Endothelial cell of umbilical vein (primary cell): ENCODE data around the gene HSPB6. TPM values are rescaled to one million over a fixed set of nuclear protein-coding genes. Genes with fewer than 3 reads are reported as not detected.

Experiments
- BruUV-seq: library from RNA; stranded (reverse); fragments of 400-500 nt; replicated peaks from 2 replicates; lab custom pipeline; 2021; lab: Mats Ljungman, UMichigan
- CTCF ChIA-PET: fragments of 300-600, 350-600 bp; sonication (Branson Sonifier 250); formaldehyde crosslinking; loops from one replicate; lab custom pipeline; 2021; ENCODE audit warnings: antibody characterized with exemption, inconsistent platforms; lab: Charles Lee
- POLR2A ChIA-PET: fragments of 300-600, 350-600 bp; sonication (Branson Sonifier 250); formaldehyde crosslinking; loops from one replicate; lab custom pipeline; 2021; ENCODE audit warnings: antibody characterized with exemption, inconsistent platforms; lab: Charles Lee
- DNase-seq: peaks from one replicate; pipeline ENCODE4 v3.0.0-alpha.2; 2011; ENCODE audit warnings: low read depth, low spot score
- FAIRE-seq: peaks from 2 replicates; lab custom pipeline; 2011; peaks lifted over from hg19 to GRCh38; lab: Jason Lieb, UNC
- H2AFZ ChIP-seq: 2 replicates; pipeline ENCODE4 v1.6.0; 2012; ENCODE audit warnings: low read depth, low read length, control low read depth, inconsistent platforms
- H3K27ac ChIP-seq: 2 replicates; pipeline ENCODE4 v1.5.1; 2011; ENCODE audit warnings: low read depth, mild to moderate bottlenecking, control low read depth, low read length, moderate library complexity; ENCODE audit not compliant: insufficient read depth
- H3K27me3 ChIP-seq, 2 experiments: 2 replicates each; pipeline versions ENCODE4 v1.6.0 to v1.6.1; 2011; ENCODE audit warnings: low read length in 2 of 2, mixed read lengths in 1 of 2; ENCODE audit not compliant: control insufficient read depth in 2 of 2, insufficient read depth in 2 of 2
- H3K36me3 ChIP-seq, 2 experiments: 2 replicates in 1 of 2; 3 replicates in 1 of 2; pipeline ENCODE4 v1.5.1; 2011; ENCODE audit warnings: low read length in 2 of 2, mild to moderate bottlenecking in 1 of 2, moderate library complexity in 1 of 2; ENCODE audit not compliant: control insufficient read depth in 2 of 2, insufficient read depth in 2 of 2; ENCODE audit errors: extremely low read depth in 1 of 2
- H3K4me1 ChIP-seq: 3 replicates; pipeline ENCODE4 v1.5.1; 2011; ENCODE audit warnings: mild to moderate bottlenecking, low read length; ENCODE audit not compliant: control insufficient read depth, insufficient read depth; ENCODE audit errors: extremely low read depth
- H3K4me2 ChIP-seq: 2 replicates; pipeline ENCODE4 v1.6.1; 2011; ENCODE audit warnings: low read length, control low read depth, mixed read lengths; ENCODE audit not compliant: insufficient read depth
- H3K4me3 ChIP-seq, 3 experiments: fragments of 200-600 bp in 1 of 3; sonication (generic), shearing (Covaris generic) in 1 of 3; replicated peaks in 1 of 3; 2 replicates each; pipeline ENCODE4 v1.5.1; 2011 to 2016; ENCODE audit warnings: control low read depth in 3 of 3, low read length in 3 of 3, mild to moderate bottlenecking in 2 of 3, inconsistent platforms in 1 of 3, low read depth in 1 of 3, moderate library complexity in 1 of 3; ENCODE audit not compliant: insufficient read depth in 1 of 3
- H3K79me2 ChIP-seq: 2 replicates; pipeline ENCODE4 v1.6.0; 2012; ENCODE audit warnings: low read length, inconsistent platforms; ENCODE audit not compliant: control insufficient read depth, insufficient read depth
- H3K9ac ChIP-seq: replicated peaks from 2 replicates; pipeline ENCODE3; 2011; ENCODE audit warnings: low read length, control low read depth; ENCODE audit not compliant: insufficient read depth; ENCODE audit errors: extremely low read depth
- H3K9me1 ChIP-seq: replicated peaks from 3 replicates; pipeline ENCODE4 v1.6.0; 2011; ENCODE audit warnings: mild to moderate bottlenecking, low read length; ENCODE audit not compliant: control insufficient read depth, insufficient read depth; ENCODE audit errors: extremely low read depth
- H3K9me3 ChIP-seq: replicated peaks from 2 replicates; pipeline ENCODE4 v1.5.1; 2012; ENCODE audit warnings: low read length, inconsistent platforms; ENCODE audit not compliant: control insufficient read depth, insufficient read depth
- H4K20me1 ChIP-seq: replicated peaks from 2 replicates; pipeline ENCODE3; 2011; ENCODE audit warnings: mild to moderate bottlenecking, low read length; ENCODE audit not compliant: control insufficient read depth, insufficient read depth; ENCODE audit errors: extremely low read depth
- EZH2 ChIP-seq: IDR thresholded peaks from 2 replicates; pipeline ENCODE4 v1.6.1; 2012; ENCODE audit warnings: borderline replicate concordance, low read depth, mild to moderate bottlenecking, moderate library complexity, low read length, inconsistent platforms; ENCODE audit not compliant: severe bottlenecking
- FOS ChIP-seq: IDR thresholded peaks from 2 replicates; pipeline ENCODE4 v1.6.1; 2011; ENCODE audit warnings: mild to moderate bottlenecking, low read length, moderate library complexity, borderline replicate concordance; ENCODE audit not compliant: insufficient read depth
- GATA2 ChIP-seq: IDR thresholded peaks from 2 replicates; pipeline ENCODE4 v1.7.0; 2011; ENCODE audit warnings: low read depth, mild to moderate bottlenecking, moderate library complexity, mixed read lengths, low read length; ENCODE audit not compliant: insufficient read length, insufficient read depth
- JUN ChIP-seq: IDR thresholded peaks from 2 replicates; pipeline ENCODE4 v1.6.1; 2011; ENCODE audit warnings: borderline replicate concordance, low read depth; ENCODE audit not compliant: insufficient read length, insufficient read depth
- MYC ChIP-seq: IDR thresholded peaks from one replicate; pipeline ENCODE4 v1.6.1; 2011; ENCODE audit warnings: mild to moderate bottlenecking, low read depth, low read length
- POLR2A ChIP-seq: IDR thresholded peaks from 2 replicates; pipeline ENCODE4 v1.6.1; 2012; ENCODE audit warnings: low read depth, mild to moderate bottlenecking, control low read depth, low read length
- POLR2AphosphoS5 ChIP-seq: IDR thresholded peaks from 2 replicates; pipeline ENCODE4 v1.6.1; 2012; ENCODE audit warnings: low read depth, mild to moderate bottlenecking, control low read depth, low read length, moderate library complexity; ENCODE audit not compliant: insufficient read depth
- dilution Hi-C: fragments of 300-500 bp; cut with MboI; formaldehyde crosslinking; loops from one replicate; pipeline ENCODE4 v1.15.0; 2019; ENCODE audit warnings: low sequenced_read_pairs; ENCODE audit not compliant: extremely low pct_ligation_motif_present
- intact Hi-C: fragments of 100-400 bp; cut with micrococcal nuclease; formaldehyde crosslinking; loops from one replicate; pipeline ENCODE4 v1.10.0; 2022
- polyA plus RNA-seq, 4 experiments: library from polyadenylated mRNA; depleted of rRNA in 3 of 4; stranded (reverse) in 3 of 4; unstranded in 1 of 4; fragments of >200 nt; gene quantifications; 2 replicates each; pipeline versions ENCODE4 v1.2.1 to v1.2.3, GENCODE V29; 2011 to 2012; ENCODE audit warnings: missing spikeins in 1 of 4
- total RNA-seq: library from RNA; stranded (reverse); gene quantifications from 2 replicates; pipeline ENCODE4 v1.2.3, GENCODE V29; 2021
- TF ChIP-seq, protein P1 (sequence below): IDR thresholded peaks from 2 replicates; pipeline ENCODE4 v1.6.1; 2011; ENCODE audit not compliant: insufficient read depth, insufficient read length
- TF ChIP-seq, protein P2 (sequence below), 2 donors: IDR thresholded peaks; 1 replicate in 1 of 2; 2 replicates in 1 of 2; pipeline ENCODE4 v1.5.1; 2011; ENCODE audit warnings: low read length in 2 of 2, mild to moderate bottlenecking in 2 of 2, moderate library complexity in 2 of 2, control low read depth in 1 of 2, inconsistent platforms in 1 of 2, low read depth in 1 of 2; ENCODE audit not compliant: insufficient read depth in 1 of 2; ENCODE audit errors: extremely low read depth in 1 of 2

The HSPB6 gene
- total and polyA plus RNA-seq, 2 donors (not counting 3 experiments of a cell fraction or from before 2014, with no cell fraction given), result 3.4 to 6.2 TPM

DNA sequence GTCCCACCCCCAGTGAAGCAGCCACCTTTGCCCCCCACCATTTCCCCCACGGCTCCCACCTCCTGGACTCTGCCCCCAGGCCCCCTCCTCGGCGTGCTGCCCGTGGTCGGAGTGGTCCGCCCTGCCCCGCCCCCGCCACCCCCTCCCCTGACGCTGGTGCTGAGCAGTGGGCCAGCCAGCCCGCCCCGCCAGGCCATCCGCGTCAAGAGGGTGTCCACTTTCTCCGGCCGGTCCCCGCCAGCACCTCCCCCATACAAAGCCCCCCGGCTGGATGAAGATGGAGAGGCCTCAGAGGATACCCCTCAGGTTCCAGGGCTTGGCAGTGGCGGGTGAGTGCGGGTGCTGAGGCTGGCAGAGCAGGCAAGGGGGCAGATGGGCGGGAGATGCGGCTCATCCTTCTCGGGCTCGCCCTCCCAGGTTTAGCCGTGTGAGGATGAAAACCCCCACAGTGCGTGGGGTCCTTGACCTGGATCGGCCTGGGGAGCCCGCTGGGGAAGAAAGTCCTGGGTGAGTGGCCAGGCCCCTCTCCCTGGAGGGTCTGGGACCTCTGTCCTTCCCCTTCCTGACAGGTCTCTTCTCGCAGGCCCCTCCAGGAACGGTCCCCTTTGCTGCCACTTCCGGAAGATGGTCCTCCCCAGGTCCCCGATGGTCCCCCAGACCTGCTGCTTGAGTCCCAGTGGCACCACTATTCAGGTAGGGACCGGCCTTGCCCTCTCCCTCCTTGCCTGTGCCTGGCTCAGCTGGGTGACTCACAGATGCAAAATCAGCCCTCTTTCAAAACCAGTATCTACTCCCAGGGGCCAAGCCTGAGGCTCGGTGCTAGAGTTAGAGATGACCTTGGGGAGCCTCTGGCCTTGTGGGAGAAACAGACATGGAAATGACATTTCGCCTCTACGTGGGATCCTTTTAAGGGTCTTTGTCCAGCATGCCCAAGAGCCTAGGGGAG, 23.4 kb downstream of the HSPB6 start:
- H2AFZ ChIP-seq, result no peak overlapping the region
- dilution Hi-C loops, result no loop called here
- H4K20me1 ChIP-seq, result no peaks in the 10 kb centered on the region
- no peak overlapping the region for H3K9ac ChIP-seq
- H3K9me3 ChIP-seq, result no peaks in the 10 kb centered on the region
- intact Hi-C loops, result no loop called here
- FAIRE-seq (no peak), DNase-seq (no peak)
- no peak overlapping the region for H3K4me3 ChIP-seq
- no TSS peak for BruUV-seq
- H3K79me2 ChIP-seq, result no peaks in the 10 kb centered on the region
- H3K4me2 ChIP-seq, result no peak overlapping the region
- POLR2A ChIA-PET, result no interaction called here
- H3K36me3 ChIP-seq, result peaks cover 13 to 75% of the 10 kb centered on the region in 2 experiments
- CTCF ChIA-PET, result no interaction called here
- no peak overlapping the region for H3K27ac ChIP-seq
- no peaks in the 10 kb centered on the region for H3K27me3 ChIP-seq
- H3K9me1 ChIP-seq, result no peaks in the 10 kb centered on the region
- no peaks in the 10 kb centered on the region for H3K4me1 ChIP-seq
- TF ChIP-seq MYC (no peak), POLR2AphosphoS5 (no peak), FOS (no peak), EZH2 (no peak), POLR2A (no peak), GATA2 (no peak), JUN (no peak)
- TF ChIP-seq, protein P1, sequence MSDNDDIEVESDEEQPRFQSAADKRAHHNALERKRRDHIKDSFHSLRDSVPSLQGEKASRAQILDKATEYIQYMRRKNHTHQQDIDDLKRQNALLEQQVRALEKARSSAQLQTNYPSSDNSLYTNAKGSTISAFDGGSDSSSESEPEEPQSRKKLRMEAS, result no peak
- TF ChIP-seq, protein P2, sequence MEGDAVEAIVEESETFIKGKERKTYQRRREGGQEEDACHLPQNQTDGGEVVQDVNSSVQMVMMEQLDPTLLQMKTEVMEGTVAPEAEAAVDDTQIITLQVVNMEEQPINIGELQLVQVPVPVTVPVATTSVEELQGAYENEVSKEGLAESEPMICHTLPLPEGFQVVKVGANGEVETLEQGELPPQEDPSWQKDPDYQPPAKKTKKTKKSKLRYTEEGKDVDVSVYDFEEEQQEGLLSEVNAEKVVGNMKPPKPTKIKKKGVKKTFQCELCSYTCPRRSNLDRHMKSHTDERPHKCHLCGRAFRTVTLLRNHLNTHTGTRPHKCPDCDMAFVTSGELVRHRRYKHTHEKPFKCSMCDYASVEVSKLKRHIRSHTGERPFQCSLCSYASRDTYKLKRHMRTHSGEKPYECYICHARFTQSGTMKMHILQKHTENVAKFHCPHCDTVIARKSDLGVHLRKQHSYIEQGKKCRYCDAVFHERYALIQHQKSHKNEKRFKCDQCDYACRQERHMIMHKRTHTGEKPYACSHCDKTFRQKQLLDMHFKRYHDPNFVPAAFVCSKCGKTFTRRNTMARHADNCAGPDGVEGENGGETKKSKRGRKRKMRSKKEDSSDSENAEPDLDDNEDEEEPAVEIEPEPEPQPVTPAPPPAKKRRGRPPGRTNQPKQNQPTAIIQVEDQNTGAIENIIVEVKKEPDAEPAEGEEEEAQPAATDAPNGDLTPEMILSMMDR (IDR thresholded peaks at IDR 0.05; ENCODE audit: extremely low read depth in 1 of 2, insufficient read depth in 1 of 2, low read depth in 1 of 2, low read length in 2 of 2), result no peak
